ENCODE measurements around the gene PDZRN4. TPM values are rescaled to one million over a fixed set of nuclear protein-coding genes. Genes with fewer than 3 reads are reported as not detected.
"Not testable (repeated sequence)": the region's sequence is repeated elsewhere in the genome, so short reads cannot be mapped to it uniquely, and the experiment has no call there.

Gene PDZRN4
- total RNA-seq, 1 donor from 2014 or later: 0.22 TPM

- no peak for DNase-seq
- no peak for ATAC-seq
- intact Hi-C loops (cut with micrococcal nuclease): loop anchor here (10.0 kb wide), 1 partner anchor 1060 kb away; no protein-coding TSS in a partner anchor
Measured at GRCh38 chr12:41274643-41275042, 86.5 kb downstream of the PDZRN4 start.

GRCh38 chr12:41277100-41277945 lies 89.2 kb downstream of the PDZRN4 start:
- DNase-seq (no peak), ATAC-seq (no peak)
- intact Hi-C loops (cut with micrococcal nuclease): loop anchor here (10.0 kb wide), 1 partner anchor 1057 kb away; no protein-coding TSS in a partner anchor

DNA sequence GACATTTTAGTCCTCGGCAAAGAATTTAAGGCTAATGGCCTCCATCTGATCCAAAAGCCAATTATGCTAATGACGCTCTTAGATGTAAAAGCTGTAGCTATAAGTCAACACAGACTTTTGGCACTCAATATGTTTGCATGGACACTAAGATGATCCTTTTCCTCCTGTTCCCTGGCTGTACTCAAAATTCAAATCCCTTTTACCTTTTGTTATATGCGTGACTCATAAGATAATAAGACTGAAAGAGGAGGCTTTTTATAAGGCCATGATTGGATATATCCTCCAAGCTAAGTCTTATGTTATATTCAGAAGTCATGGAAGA lies 89.8 kb downstream of the PDZRN4 start:
- DNase-seq (no peak), ATAC-seq (no peak)
- intact Hi-C loops (cut with micrococcal nuclease): loop anchor here (10.0 kb wide), 1 partner anchor 1057 kb away; no protein-coding TSS in a partner anchor

- ATAC-seq; intact Hi-C loops (cut with micrococcal nuclease); DNase-seq: not testable (repeated sequence)
Measured at GRCh38 chr12:41280341-41281095, 92.4 kb downstream of the PDZRN4 start.

DNA sequence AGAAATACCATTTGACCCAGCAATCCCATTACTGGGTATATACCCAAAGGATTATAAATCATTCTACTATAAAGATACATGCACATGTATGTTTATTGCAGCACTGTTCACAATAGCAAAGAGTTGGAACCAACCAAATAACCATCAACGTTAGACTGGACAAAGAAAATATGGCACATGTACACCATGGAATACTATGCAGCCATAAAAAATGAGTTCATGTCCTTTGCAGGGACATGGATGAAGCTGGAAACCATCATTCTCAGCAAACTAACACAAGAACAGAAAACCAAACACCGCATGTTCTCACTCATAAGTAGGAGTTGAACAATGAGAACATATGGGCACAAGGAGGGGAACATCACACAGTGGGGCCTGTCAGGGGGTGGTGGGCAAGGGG lies 97.3 kb downstream of the PDZRN4 start:
- intact Hi-C loops (cut with micrococcal nuclease); ATAC-seq; DNase-seq: not testable (repeated sequence)

GRCh38 chr12:41286426-41286825 lies 98.3 kb downstream of the PDZRN4 start:
- DNase-seq (no peak), ATAC-seq (no peak)
- intact Hi-C loops (cut with micrococcal nuclease): no loop called here

GRCh38 chr12:41287500-41288141 lies 99.5 kb downstream of the PDZRN4 start:
- intact Hi-C loops (cut with micrococcal nuclease): no loop called here
- DNase-seq: no peak
- no peak for ATAC-seq

- DNase-seq (no peak), ATAC-seq (no peak)
- intact Hi-C loops (cut with micrococcal nuclease): no loop called here
Measured at GRCh38 chr12:41288142-41288811, 100.2 kb downstream of the PDZRN4 start.

DNA sequence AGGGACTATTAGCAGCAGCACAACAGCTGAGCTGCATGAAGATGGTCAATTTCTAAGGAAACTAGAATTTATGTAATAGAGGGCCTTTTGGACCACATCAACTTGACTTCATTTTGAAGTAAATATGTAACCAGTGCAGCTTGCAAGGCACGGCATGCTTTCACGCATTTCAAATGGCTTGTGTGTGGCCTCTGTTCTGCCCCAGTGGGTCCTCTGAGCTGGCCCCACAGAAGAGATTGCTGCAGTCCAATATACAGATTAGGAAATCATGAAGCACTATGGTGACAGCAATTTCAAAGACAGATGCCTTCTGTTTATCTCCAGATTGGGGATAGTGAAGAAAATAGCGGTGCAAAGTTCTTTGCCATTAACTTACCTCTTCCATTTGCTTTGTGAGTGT lies 101.4 kb downstream of the PDZRN4 start:
- DNase-seq: no peak
- intact Hi-C loops (cut with micrococcal nuclease): no loop called here
- no peak for ATAC-seq

GRCh38 chr12:41293011-41293410 lies 104.9 kb downstream of the PDZRN4 start:
- intact Hi-C loops (cut with micrococcal nuclease): no loop called here
- ATAC-seq: no peak

DNA sequence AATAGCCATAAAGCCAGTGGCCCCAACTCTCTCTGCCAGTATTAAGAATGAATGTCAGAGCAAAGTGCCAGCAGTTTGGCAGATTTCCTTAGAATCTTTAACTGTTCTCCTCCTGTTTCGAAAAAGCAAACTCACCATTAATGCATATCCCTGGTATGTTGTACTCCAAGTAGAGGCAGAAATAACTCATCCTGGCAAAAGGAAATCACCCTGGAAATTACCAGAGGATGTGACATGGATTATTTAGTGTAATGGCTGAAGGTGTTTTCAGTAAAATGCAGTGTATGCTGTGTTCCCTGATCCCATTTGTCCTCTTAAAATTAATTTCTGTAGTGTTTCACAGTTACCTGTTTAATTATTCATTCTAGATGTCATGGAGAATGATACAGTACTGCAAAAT lies 105.3 kb downstream of the PDZRN4 start:
- DNase-seq: no peak
- ATAC-seq: no peak
- intact Hi-C loops (cut with micrococcal nuclease): no loop called here

More at GRCh38 chr12:41293011-41293410, 104.9 kb downstream of the PDZRN4 start:
- DNase-seq: no peak

DNA sequence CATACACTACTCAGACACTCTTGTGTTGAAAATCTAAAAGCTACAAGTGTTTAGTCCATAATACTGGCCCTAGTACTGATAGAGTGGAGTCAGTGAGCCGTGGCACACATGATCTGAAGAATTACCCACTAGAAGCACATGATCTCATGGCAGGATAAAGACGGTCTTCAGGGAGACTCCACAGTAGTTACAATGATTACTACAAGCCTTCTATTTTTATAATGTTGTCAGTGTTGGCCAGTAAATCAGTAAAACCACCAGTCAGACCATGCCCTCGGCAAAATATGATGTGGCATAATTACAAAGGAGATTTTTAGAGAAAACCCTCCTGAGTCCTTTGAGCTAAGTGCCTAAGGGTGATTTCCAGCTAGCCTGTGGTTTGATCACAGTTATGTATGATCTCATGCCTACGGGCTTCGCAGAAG lies 114.9 kb downstream of the PDZRN4 start:
- no peak for ATAC-seq
- intact Hi-C loops (cut with micrococcal nuclease): no loop called here
- no peak for DNase-seq

GRCh38 chr12:41304526-41304925 lies 116.4 kb downstream of the PDZRN4 start:
- intact Hi-C loops (cut with micrococcal nuclease): no loop called here
- no peak for ATAC-seq
- DNase-seq: no peak

DNA sequence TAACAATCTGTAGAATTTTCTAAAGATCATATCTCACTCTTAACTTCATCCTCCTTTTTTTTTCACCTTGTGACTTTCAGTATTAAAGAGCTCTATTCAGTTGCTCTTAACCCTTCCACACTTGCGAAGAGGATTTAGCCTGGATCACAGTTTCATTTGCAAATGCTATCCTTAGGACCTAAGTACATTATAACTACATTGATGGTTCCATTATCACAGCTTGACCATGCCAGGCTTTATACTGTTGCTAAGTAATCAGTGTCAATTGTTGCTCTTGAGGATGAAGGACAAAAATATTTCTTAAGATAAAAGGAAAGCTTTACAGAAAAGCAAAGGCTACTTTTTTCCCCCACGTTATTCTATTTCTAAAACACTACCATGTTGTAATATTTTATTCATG lies 122.2 kb downstream of the PDZRN4 start:
- ATAC-seq (no peak), DNase-seq (no peak)
- intact Hi-C loops (cut with micrococcal nuclease): no loop called here

DNA sequence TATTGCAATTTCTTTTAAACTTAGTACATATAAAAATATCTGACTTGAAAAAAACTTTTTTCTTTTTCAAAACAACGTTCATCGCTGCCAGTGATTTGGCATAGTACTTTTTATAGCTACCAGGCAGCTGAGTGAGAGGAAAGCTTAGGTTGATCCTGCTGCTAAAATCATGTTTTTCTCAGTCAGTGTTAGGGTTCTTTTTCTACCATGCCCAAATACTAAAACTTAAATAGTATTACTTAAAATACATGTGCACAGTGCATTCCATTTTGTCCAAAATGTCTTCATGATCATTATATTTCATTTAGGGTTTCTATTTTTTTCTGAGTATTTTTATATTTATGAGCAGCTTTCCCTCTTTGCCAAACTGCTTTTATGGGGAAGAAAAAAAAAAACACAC lies 123.8 kb downstream of the PDZRN4 start:
- DNase-seq: no peak
- ATAC-seq: no peak
- intact Hi-C loops (cut with micrococcal nuclease): no loop called here

GRCh38 chr12:41312451-41312850 lies 124.3 kb downstream of the PDZRN4 start:
- DNase-seq; ATAC-seq; intact Hi-C loops (cut with micrococcal nuclease): not testable (repeated sequence)

DNA sequence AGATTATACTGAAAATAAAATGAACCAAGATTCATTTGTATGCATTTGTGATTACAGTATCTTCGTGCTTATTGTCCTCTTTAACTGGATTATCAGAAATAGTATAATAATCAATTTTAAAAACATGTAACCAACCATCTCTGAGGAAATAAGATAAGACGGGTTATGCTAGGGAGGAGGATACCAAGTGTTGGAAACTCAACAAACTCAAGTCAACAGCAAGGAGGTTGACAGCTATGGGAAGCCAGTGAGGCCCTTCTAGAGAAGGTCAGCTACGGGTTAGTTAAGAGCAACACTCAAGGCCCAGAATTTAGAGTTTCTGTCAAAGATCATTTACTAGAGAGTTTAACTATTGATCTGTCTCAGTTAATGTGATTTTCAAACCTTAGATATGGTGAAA lies 137.2 kb downstream of the PDZRN4 start:
- intact Hi-C loops (cut with micrococcal nuclease): no loop called here
- ATAC-seq: no peak
- no peak for DNase-seq

DNA sequence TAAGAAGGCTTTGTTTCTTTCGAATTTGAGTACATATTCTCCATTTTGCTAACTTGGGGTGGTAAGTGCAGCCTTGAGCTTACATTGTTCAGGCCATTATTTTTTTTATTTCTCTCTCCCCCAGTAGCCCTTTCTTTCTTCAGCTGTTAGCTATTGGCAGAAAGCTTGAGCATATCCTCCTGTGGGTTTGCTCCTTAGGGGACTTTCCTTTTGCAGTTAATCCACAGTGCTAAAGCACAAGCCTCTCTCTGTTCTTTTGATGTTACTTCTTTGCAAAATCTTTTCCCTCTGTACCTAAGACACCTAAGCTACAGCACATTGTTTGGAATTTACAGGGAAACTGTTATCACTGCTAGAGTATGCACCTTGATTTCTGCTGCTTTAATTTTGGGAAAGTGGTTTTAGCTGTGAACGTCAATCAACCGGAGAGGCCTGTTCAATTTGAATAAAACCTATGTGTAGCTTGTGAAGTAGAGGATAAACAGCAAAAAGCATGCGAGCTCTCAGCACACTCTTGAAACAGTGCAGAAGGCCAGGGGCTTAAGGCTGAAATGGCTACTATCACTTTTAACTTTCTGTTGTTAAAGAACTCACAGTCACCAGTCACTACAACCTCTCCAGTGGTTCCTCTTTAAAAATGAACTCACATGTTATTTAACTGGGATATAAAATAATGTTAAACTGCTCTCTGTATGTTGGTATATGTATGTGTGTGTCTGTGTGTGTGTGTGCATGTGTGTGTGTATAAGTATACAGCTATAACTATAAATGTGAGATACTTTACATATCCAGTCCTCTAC lies 139.2 kb downstream of the PDZRN4 start:
- intact Hi-C loops (cut with micrococcal nuclease): no loop called here
- DNase-seq (no peak), ATAC-seq (no peak)

DNA sequence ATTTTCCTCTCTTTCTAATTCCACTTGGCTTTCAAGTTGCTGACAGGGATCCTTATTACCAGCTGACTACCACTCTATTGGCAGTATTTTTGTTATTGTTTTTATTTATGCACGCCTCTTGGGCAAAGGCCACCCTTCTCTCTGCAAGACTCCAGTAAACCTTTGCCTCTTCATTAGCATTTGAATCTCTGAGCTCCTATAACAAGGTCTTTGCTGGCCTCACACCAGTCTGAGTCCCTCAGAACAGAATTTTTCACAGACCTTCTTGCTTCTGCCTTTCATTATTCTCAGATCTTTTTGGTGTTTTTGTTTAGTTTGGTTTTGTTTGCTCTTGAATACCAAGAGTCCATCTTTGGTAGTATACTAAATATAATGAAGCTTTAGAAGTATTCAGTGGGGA lies 145.9 kb downstream of the PDZRN4 start:
- DNase-seq (no peak), ATAC-seq (no peak)
- intact Hi-C loops (cut with micrococcal nuclease): no loop called here

Measured in left ventricle myocardium superior (tissue), 1 donor.